Measurements from ENCODE around the gene SLC16A7. TPM values are rescaled to one million over a fixed set of nuclear protein-coding genes. Genes with fewer than 3 reads are reported as not detected.

SLC16A7 gene
- total and polyA plus RNA-seq, 2 of the 8 experiments (the other 6 are each of a cell fraction or from before 2014, with no cell fraction given): 0.74 to 4.3 TPM

DNA sequence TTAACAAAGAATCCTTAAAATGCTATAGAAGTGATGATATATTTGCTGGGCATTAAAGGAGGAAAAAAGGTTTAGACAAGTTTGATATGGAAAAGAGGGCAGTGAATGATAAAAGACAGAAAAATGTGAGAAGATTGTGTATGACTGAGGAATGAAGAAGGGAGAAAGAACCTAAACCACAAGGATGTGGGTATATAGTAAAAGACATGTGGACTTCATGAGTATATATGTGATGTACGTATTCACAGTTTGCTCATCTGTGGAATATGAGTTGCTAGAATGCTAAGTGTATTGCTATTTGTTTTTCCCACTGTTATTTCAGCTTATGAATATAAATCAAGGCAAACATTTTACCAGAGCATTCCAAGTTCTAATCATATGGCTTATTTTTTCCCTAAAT is 2.1 kb upstream of the SLC16A7 start (continued):
- TF ChIP-seq KDM4A (IDR thresholded peaks at IDR 0.05; ENCODE audit: low read depth, low read length, severe bottlenecking) (no peak), RAD21 (IDR thresholded peaks at IDR 0.05 in 1 of 2, conservative IDR thresholded peaks at IDR 0.05 in 1 of 2; ENCODE audit: low read depth in 2 of 2, low read length in 2 of 2) (no peak), POLR2AphosphoS5 (IDR thresholded peaks at IDR 0.05; ENCODE audit: low read depth, low read length) (no peak), GTF2F1 (IDR thresholded peaks at IDR 0.05; ENCODE audit: borderline replicate concordance, low read depth, low read length) (no peak), SRF (IDR thresholded peaks at IDR 0.05; ENCODE audit: low read depth, low read length) (no peak)

Data from H1 (cell line).